GM18858 (cell line): ENCODE measurements around the gene TTC24.
"Not testable (repeated sequence)": the region's sequence is repeated elsewhere in the genome, so short reads cannot be mapped to it uniquely, and the experiment has no call there.

Experiments
- ATAC-seq: cut with Tn5 transposase; IDR thresholded peaks from one replicate; pipeline ENCODE4 v1.9.1; 2021; ENCODE audit not compliant: unreplicated experiment

Gene TTC24

DNA sequence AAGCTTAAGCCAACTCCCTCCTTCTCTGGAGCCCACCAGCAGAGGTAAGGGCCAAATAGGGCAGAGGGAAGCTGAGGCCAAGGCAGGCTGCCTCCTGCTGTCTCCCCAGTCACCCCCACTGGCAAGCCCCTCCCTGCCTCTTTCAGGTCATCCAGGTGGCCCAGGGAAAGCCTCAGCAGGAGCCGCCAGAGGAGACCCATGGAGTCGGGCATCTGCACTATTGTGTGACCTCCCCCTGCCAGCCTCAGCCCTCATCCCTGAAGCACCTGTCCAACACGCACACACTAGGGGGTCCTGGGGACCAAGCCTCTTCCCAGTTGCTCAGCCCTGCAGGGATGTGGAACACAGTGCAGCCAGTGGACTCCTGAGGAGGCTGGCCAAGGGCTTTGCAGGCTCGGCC lies 6.8 kb downstream of the TTC24 start:
- ATAC-seq: no peak

DNA sequence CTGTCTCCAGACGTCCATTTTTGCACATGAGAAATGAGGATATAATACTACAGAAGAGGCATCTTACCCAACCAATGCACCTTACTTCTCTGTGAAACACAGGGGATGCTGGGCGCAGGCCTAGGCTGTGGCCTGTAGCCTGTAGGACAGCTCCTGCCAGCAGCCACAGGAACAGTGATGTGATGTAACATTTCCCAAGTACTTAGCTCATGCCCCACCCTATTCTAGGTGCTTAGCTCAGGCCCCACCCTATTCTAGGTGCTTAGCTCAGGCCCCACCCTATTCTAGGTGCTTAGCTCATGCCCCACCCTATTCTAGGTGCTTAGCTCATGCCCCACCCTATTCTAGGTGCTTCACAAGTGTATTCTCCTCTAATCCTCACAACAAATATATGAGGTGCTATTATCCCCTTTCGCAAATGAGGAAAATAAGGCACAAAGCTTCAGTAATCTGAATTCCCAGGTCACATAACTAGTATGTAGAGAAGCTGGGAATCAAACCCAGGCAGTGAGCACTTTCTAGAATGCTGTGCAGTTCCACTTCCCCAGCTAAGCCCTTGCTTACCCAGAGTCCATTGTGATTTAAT lies 7.5 kb downstream of the TTC24 start:
- no peak for ATAC-seq

DNA sequence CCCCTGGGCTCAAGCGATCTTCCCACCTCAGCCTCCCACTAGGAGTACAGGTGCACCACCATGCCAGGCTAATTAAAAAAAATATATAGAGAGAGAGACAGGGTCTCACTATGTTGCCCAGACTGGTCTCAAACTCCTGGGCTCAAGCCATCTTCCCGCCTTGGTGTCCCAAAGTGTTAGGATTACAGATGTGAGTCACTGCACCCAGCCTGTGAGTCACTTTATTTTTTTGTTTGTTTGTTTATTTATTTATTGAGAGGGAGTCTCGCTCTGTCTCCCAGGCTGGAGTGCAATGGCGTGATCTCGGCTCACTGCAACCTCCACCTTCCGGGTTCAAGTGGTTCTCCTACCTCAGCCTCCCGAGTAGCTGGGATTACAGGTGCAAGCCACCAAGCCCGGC lies 8.4 kb downstream of the TTC24 start:
- not testable (repeated sequence) for ATAC-seq

DNA sequence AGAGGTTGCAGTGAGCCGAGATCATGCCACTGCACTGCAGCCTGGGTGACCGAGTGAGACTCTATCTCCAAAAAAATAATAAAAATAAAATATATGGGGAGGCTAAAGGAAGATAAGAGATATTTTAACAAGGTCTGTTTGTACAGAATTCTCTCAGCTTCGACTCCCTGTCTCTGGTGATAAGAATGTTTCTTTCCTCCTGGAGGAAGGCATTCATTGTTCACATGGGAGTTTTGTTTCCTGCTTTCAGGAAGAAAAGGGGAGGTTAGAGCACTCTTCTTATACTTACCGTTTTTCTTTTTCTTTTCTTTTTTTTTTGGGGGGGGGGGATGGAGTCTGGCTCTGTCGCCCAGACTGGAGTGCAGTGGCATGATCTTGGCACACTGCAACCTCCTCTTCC lies 10.0 kb downstream of the TTC24 start:
- ATAC-seq: no peak

DNA sequence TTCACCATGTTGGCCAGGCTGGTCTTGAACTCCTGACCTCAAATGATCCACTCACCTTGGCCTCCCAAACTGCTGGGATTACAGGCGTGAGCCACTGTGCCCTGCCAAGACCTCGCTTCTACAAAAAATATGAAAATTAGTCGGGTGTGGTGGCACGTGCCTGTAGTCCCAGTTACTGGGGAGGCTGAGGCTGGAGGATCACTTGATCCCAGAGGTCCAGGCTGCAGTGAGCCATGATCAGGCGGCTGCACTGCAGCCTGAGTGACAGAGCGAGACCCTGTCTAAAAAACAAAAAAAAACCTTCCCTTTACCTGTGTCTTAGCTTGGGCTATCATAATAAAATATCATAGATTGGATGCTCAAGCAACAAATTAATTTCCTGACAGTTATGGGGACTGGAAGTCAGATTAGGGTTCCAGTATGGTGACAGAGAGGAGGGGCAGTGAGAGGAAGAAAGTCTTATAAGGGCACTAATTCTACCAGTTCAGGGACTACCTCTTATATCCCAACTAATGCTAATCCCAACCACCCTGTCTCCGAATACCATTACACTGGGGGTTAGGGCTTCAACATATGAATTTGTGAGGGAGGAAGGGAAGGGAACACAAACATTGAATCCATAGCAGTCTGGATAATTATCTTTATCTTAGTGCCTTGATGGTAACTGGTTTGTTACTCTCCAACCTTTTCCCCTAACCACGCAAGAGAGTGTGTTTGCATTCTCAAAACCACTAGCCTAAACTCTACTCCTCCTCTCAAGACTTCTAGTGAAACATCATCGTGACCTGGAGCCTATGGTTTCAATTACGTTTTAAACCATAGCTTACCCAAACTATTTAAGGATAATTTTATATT lies 11.0 kb downstream of the TTC24 start:
- ATAC-seq: no peak

DNA sequence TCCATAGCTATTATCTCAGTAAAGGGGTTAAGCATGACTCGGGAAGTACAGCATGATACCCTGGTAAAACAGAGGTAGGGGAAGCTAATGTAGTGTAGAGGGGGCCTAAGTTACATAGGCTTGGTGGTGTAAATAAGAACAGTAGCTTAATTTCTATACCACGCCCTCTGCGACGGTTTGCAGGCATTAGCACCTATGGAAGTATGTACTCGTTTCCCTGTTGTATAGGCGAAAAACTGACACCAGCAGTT lies 11.6 kb downstream of the TTC24 start:
- no peak for ATAC-seq

DNA sequence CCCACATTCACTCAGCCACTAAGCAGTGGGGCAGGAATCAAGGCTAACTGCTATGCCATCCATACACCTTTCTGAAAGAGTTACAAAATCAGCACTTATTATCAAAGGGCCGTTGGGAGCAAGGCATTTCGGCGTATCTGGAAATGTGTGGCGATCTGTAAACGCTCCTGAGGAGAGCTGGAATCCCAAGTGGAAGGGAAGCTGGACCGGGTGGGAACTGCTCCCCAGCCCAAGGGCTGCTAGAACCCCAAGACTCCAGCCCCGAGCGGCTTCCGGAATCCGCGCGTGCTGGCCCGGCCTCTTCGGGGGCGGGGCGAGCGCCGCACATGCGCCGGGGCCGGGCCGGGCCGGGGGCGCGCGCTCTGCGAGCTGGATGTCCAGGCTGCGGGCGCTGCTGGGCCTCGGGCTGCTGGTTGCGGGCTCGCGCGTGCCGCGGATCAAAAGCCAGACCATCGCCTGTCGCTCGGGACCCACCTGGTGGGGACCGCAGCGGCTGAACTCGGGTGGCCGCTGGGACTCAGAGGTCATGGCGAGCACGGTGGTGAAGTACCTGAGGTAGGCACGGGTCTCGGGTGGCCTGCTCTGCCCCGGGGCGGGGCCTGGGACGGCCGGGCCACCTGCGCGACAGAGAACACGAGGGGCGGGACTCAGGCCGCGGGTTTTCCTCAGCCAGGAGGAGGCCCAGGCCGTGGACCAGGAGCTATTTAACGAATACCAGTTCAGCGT lies 12.1 kb downstream of the TTC24 start, which contains the start of gene NAXE:
TSS of gene NAXE (plus strand) at position 345 of the 726 bp plus-strand sequence. CDS start at position 374, 29 bp downstream.
- peak; percentile 60 for ATAC-seq

DNA sequence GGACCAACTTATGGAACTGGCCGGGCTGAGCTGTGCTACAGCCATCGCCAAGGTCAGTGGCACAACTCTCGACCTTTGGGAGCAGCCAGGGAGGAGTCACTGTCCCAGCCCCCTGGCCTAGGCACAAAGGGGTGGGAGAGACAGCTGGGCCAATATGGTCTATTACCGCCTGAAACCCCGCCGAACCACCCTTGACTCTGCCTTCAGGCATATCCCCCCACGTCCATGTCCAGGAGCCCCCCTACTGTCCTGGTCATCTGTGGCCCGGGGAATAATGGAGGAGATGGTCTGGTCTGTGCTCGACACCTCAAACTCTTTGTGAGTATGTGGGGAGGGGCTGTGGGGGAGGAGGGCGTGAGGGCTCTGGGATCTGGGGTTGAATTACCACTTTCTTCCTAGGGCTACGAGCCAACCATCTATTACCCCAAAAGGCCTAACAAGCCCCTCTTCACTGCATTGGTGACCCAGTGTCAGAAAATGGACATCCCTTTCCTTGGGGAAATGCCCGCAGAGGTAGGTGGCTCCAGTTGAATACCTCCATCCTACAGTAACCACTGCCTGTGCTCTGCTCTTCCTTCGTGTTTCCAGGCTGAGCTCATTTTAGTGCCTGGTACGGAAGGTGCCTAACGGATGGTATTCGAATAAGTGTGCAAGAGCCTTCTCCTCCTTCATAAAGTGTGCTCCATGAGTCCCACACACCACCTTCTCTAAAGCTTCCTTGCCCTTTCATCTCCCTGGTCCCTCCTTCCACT lies 12.8 kb downstream of the TTC24 start:
- ATAC-seq: no peak

DNA sequence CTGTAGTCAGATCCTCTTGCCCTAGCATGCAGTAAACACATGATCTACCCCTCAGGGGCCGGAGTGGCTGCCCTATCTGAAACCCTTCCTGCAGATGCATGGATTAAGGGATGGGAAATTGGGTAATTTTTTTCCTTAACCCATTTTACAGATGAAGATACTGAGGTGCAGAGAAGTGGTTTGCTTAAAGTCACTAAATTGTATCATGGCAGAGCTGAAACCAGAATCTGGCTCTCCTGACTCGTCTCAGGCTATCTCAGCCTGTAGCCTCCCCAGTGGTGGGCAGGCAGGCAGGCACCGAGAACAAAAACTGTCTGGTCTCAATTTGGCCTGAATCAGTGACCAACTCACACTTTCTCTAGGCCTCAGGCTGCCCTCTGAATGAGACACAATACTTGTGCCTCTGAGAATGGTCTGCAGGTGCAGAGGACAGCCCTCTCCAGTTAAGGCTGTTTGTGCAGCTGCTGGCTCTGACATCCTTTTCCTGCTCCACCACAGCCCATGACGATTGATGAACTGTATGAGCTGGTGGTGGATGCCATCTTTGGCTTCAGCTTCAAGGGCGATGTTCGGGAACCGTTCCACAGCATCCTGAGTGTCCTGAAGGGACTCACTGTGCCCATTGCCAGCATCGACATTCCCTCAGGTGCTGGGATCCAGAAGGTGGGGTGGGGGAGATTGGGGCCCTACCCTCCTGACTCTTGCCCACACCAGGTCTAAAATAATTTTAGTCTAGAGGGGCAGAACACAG lies 13.6 kb downstream of the TTC24 start:
- ATAC-seq: no peak

DNA sequence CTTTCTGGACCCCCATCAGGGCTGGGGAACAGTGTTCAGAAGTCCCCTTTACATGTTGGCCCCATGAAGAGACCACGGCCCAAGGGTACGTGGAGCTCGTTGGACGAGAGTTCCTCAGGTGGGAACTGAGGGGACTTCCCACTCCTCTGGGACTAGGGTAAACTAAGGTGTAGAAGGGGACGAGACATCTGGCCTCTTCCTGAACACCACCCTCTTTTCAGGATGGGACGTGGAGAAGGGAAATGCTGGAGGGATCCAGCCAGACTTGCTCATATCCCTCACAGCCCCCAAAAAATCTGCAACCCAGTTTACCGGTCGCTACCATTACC lies 14.1 kb downstream of the TTC24 start:
- no peak for ATAC-seq

DNA sequence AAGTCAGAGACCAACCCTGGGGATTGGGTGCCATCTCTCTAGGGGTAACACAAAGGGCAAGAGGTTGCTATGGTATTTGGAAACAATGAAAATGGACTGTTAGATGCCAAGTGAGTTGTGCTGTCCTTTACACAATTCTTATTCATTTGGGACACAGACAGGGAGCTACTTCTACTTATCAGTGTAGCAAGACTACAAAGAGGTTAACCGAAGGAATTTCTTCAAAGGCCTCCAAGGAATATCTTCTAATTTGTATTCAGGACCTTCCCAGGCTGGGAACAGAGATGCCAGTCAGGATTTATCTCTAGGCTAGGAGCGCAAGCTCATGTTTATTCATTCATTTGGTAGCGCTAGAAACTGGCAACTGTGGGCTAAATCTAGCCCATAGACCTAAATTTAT lies 14.7 kb downstream of the TTC24 start:
- no peak for ATAC-seq

DNA sequence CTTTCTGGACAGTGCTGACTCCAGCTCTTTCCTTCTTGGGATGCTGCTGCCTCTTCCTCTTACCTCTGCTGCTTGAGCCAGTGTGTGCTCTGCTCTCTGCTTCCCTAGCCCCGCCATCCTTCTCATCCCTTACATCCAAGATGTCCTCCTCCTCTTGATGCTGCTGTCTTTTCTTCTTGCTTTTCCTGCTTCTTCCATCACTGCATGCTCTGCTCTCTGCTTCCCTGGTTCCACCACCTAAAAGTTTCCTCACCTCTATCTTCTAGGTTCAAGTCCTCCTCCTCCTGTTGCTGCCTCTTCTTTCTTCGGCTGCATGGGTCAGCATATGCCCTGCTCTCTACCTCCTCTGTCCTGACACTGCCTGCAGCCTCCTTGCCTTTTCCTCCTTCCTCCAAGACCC lies 15.5 kb downstream of the TTC24 start:
- ATAC-seq: no peak

DNA sequence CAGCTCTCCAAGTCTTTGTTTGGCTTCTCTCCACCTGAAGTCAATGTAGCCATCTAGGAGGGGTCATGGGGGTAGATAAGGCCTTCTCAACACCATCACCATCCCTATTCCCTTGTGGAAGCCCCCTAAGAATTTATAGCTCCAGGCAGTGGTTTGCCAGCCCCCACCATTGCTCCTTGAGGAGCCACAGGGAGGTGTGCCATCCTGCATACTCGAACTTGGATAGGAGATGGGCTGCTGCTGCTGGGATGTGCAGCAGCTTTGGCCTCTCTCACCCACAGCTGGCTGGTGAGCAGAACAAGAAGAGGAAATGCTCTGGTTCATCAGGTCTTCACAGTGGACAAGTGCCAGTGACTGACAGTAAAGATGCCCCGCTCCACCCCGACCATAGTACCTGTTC lies 16.9 kb downstream of the TTC24 start:
- ATAC-seq: no peak

DNA sequence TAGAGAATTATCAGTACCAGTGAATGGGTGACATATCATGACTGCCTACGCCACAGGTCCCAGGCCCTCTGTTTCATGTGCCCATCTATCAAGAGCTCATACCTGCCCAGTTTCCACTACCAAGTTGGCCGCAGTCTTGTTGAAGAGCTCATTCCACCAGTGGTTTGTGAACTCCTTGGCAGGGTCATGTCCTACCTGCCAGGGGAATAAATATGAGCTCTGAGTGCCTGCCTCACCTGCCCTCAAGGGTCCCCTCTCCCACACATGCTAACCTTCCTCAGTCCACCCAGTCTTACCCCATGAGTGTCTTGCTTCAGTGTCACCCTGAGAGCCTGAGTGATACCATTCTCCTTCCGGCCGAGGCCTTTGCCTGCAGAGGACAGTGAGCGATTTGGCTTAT lies 18.6 kb downstream of the TTC24 start:
- ATAC-seq: no peak

DNA sequence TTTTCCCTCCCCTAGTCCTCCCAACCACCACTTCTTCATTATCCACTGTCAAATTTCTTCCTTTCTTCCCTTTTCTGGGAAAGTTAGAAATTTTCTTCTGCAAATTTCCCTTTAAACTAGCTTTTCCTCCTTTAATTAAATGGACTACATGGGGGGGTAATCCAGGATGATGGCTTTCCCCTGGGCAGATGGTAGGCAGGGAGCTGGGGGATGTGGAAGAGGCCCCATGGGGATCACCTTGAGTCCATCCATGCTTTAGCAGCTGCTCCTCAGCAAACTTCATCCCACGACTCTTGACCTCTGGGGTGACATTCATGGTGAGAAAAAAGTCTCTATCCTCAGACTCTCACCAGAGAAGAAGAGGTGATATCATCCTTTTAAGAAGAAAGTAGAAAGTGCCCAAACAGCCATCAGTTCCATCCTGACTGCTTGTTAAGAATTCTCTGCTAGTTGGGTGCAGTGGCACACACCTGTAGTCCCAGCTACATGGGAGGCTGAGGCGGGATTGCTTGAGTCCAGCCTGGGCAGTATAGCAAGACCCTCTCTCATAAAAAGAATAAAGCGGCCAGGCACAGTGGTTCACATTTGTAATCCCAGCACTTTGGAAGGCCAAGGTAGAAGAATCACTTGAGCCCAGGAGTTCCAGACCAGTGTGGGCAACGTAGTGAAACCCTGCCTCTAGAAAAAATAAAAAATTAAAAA lies 19.4 kb downstream of the TTC24 start:
- ATAC-seq: no peak

DNA sequence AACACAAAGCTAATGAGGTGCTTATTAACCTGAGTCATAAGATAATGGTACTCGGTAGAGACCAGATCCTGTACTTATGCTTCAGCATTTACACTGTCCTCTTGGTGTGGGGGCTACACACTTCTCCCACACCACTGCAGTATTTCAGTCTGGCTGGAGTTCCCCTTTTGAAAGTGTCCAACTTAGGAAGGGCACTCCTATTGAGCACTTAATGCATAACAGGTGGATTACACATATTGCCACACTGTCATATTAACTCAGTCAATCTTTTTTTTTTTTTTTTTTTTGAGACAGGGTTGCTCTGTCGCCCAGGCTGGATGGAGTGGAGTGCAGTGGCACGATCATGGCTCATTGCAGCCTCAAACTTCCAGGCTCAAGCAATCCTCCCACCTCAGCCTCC lies 20.3 kb downstream of the TTC24 start:
- no peak for ATAC-seq

DNA sequence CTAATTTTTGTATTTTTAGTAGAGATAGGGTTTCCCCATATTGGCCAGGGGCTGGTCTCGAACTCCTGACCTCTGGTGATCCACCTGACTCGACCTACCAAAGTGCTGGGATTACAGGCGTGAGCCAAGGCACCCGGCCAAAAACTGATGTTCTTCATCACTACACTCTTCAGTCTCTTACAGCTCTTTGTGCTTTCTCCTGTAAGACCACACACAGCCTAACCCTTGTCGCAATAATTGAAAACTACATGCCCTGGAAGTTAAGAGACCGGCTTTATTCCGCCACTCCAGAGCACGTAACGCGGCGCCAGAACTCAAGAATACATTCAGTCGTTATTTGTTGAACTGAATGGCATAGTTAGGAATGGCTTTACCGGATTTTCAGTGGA lies 21.2 kb downstream of the TTC24 start:
- no peak for ATAC-seq

DNA sequence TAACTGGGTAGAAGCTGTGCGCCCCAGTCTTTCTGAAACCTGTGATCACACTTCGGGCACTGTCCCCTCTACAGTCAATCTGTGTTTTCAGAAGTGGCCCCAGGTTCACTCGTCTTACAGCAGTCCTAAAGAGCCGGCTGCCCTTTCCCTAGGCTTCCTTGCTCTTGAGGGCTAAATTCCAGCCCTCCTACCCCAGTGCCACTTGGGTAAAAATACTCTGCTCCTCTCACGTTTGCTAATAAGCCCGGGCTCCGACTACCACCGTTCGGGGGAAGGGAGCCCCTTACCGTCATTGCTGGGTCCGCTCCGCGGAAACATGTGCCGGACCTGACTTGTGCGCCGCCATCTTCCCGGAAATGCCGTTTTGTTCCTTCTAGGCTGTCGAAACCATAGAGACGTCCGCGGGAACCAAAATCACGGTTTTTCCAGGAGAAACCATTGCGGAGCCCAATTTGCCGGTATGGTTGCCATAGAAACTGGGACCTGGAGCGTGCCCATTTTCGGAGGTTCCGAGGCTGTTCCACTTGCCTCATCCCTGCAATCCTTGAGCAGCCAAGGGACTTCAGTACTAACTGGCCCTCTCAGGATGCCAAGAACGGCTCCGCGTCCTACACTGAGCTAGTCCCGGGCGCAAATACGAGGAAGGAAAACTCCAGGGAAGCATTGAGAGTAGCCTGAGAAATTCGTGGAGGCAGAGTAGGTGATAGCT lies 21.8 kb downstream of the TTC24 start, which contains the start of gene GPATCH4:
TSS of gene GPATCH4 (minus strand) at position 358 of the 709 bp plus-strand sequence.
- no peak for ATAC-seq

DNA sequence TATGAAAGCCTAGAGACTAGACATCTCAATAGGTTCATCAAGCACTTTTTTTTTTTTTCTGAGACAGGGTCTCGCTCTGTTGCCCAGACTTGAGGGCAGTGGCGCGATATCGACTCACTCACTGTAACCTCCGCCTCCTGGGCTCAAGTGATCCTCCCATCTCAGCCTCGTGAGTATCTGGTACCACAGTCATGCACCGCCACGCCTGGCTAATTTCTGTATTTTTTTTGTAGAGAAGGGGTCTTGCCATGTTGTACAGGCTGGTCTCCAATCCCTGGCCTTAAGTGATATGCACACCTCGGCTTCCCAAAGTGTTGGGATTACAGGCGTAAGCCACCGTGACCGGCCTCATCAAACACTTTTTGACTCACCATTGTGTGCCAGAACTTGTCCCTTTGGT lies 22.4 kb downstream of the TTC24 start:
- ATAC-seq: no peak

DNA sequence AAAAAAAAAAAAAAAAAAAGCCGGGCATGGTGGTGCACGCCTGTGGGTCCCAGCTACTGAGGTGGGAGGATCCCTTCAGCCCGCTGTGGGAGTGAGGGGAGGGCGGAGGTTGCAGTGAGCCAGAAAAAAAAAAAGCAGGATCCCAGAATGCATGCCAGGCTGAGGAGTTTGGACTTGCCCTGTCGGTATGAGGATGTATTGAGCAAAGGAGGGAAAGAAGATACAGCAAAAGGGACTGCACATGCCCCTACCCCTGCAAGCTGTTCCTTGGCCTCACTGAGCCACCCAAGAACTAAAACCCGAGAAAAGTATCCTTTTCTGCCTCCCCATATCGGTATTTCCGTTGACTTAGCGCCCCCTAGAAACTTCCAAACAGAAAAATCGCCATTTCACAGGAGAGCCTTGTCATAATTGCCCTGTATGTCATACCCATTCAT lies 23.1 kb downstream of the TTC24 start:
- no peak for ATAC-seq
